HEK293 (cell line): ENCODE results near the gene CD74.

Experiments used
- CTCF ChIA-PET: fragments of 350-600 bp; formaldehyde crosslinking; extraction: SDS; loops from one replicate; lab custom pipeline; 2021; ENCODE audit warnings: antibody characterized with exemption; lab: Yijun Ruan, JAX
- POLR2A ChIA-PET: fragments of 300-600 bp; formaldehyde crosslinking; extraction: SDS; loops from one replicate; lab custom pipeline; 2020; ENCODE audit warnings: antibody characterized with exemption, inconsistent platforms; lab: Yijun Ruan, JAX
- H3K27ac ChIP-seq: fragments of 200-500 bp; sonication (Bioruptor generic); 2 replicates; pipeline ENCODE4 v1.5.1; 2014; ENCODE audit warnings: low read depth, low read length, control low read depth, inconsistent platforms; ENCODE audit errors: extremely low read depth
- H3K36me3 ChIP-seq, 2 experiments: fragments of 200-500 bp in 1 of 2; sonication (Bioruptor generic) in 1 of 2; 1 replicate in 1 of 2; 2 replicates in 1 of 2; pipeline ENCODE4 v1.5.1; 2014 to 2017; ENCODE audit warnings: inconsistent platforms in 2 of 2, low read length in 2 of 2; ENCODE audit not compliant: control insufficient read depth in 2 of 2, insufficient read depth in 1 of 2
- H3K4me1 ChIP-seq: fragments of 200-500 bp; sonication (Bioruptor generic); 2 replicates; pipeline ENCODE4 v1.5.1; 2014; ENCODE audit warnings: mild to moderate bottlenecking, low read length, inconsistent platforms; ENCODE audit not compliant: control insufficient read depth, insufficient read depth
- H3K4me3 ChIP-seq: 2 replicates; pipeline ENCODE4 v1.5.1; 2011; ENCODE audit warnings: low read depth, mild to moderate bottlenecking, control low read depth, low read length, moderate library complexity
- H3K9me3 ChIP-seq: fragments of 200-500 bp; sonication (Bioruptor generic); 2 replicates; pipeline ENCODE4 v1.5.1; 2014; ENCODE audit warnings: low read depth, low read length, inconsistent platforms; ENCODE audit not compliant: control insufficient read depth, insufficient read depth
- GLI4 ChIP-seq: fragments of 450-650 bp; formaldehyde crosslinking; IDR thresholded peaks from 2 replicates; pipeline ENCODE4 v1.5.1; 2016; ENCODE audit warnings: missing biosample characterization, missing genetic modification characterization
- GLIS2 ChIP-seq: fragments of 450-650 bp; formaldehyde crosslinking; IDR thresholded peaks from 2 replicates; pipeline ENCODE4 v1.5.1; 2016; ENCODE audit warnings: missing biosample characterization, missing genetic modification characterization
- HOXA7 ChIP-seq: sonication (generic); formaldehyde crosslinking; IDR thresholded peaks from 2 replicates; pipeline ENCODE4 v1.8.1; 2022; ENCODE audit warnings: missing genetic modification reagents, borderline replicate concordance
- HOXC10 ChIP-seq: sonication (generic); formaldehyde crosslinking; IDR thresholded peaks from 2 replicates; pipeline ENCODE4 v1.8.1; 2023; ENCODE audit warnings: mild to moderate bottlenecking, missing genetic modification reagents
- KLF7 ChIP-seq: fragments of 450-650 bp; formaldehyde crosslinking; IDR thresholded peaks from 2 replicates; pipeline ENCODE4 v1.5.1; 2016; ENCODE audit warnings: missing biosample characterization, missing genetic modification characterization, borderline replicate concordance
- MEIS1 ChIP-seq: sonication (generic); formaldehyde crosslinking; IDR thresholded peaks from 2 replicates; pipeline ENCODE4 v1.8.1; 2022; ENCODE audit warnings: missing genetic modification reagents, mild to moderate bottlenecking, borderline replicate concordance
- PRDM4 ChIP-seq: fragments of 450-650 bp; formaldehyde crosslinking; IDR thresholded peaks from 2 replicates; pipeline ENCODE4 v1.5.1; 2017; ENCODE audit warnings: missing biosample characterization, missing genetic modification characterization
- REPIN1 ChIP-seq: fragments of 450-650 bp; formaldehyde crosslinking; IDR thresholded peaks from 2 replicates; pipeline ENCODE4 v1.5.1; 2017; ENCODE audit warnings: missing biosample characterization, missing genetic modification characterization, low read depth
- REST ChIP-seq: fragments of 450-650 bp; formaldehyde crosslinking; IDR thresholded peaks from 2 replicates; pipeline ENCODE4 v1.5.1; 2016; ENCODE audit warnings: missing biosample characterization, missing genetic modification characterization
- SP7 ChIP-seq: fragments of 450-650 bp; formaldehyde crosslinking; IDR thresholded peaks from 2 replicates; pipeline ENCODE4 v1.5.1; 2016; ENCODE audit warnings: missing biosample characterization, missing genetic modification characterization
- TCF7L2 ChIP-seq: IDR thresholded peaks from 2 replicates; pipeline ENCODE4 v1.6.1; 2011; ENCODE audit warnings: low read depth, mild to moderate bottlenecking, inconsistent platforms, low read length, moderate library complexity, borderline replicate concordance
- ZNF10 ChIP-seq: fragments of 450-650 bp; formaldehyde crosslinking; IDR thresholded peaks from 2 replicates; pipeline ENCODE4 v1.5.1; 2017; ENCODE audit warnings: missing biosample characterization, missing genetic modification characterization
- ZNF157 ChIP-seq: fragments of 450-650 bp; formaldehyde crosslinking; IDR thresholded peaks from 2 replicates; pipeline ENCODE4 v1.5.1; 2016; ENCODE audit warnings: missing biosample characterization, missing genetic modification characterization
- ZNF248 ChIP-seq: fragments of 450-650 bp; formaldehyde crosslinking; IDR thresholded peaks from 2 replicates; pipeline ENCODE4 v1.5.1; 2017; ENCODE audit warnings: missing biosample characterization, missing genetic modification characterization
- ZNF280D ChIP-seq: fragments of 450-650 bp; formaldehyde crosslinking; IDR thresholded peaks from 2 replicates; pipeline ENCODE4 v1.5.1; 2016; ENCODE audit warnings: missing biosample characterization, missing genetic modification characterization
- ZNF335 ChIP-seq: fragments of 450-650 bp; formaldehyde crosslinking; conservative IDR thresholded peaks from 2 replicates; pipeline ENCODE4 v1.5.1; 2016; ENCODE audit warnings: missing biosample characterization, missing genetic modification characterization
- ZNF354C ChIP-seq: fragments of 450-650 bp; formaldehyde crosslinking; IDR thresholded peaks from 2 replicates; pipeline ENCODE4 v1.5.1; 2016; ENCODE audit warnings: missing biosample characterization, missing genetic modification characterization, low read depth, borderline replicate concordance
- ZNF488 ChIP-seq: fragments of 450-650 bp; formaldehyde crosslinking; IDR thresholded peaks from 2 replicates; pipeline ENCODE4 v1.5.1; 2016; ENCODE audit warnings: missing biosample characterization, missing genetic modification characterization
- ZNF513 ChIP-seq: fragments of 450-650 bp; IDR thresholded peaks from 2 replicates; pipeline ENCODE4 v1.5.1; 2018; ENCODE audit warnings: missing biosample characterization, missing genetic modification characterization
- ZNF677 ChIP-seq: fragments of 450-650 bp; IDR thresholded peaks from 2 replicates; pipeline ENCODE4 v1.5.0; 2018; ENCODE audit warnings: missing biosample characterization, mild to moderate bottlenecking, missing genetic modification characterization, moderate library complexity
- ZNF777 ChIP-seq: fragments of 450-650 bp; formaldehyde crosslinking; IDR thresholded peaks from 2 replicates; pipeline ENCODE4 v1.5.1; 2017; ENCODE audit warnings: missing biosample characterization, missing genetic modification characterization, borderline replicate concordance
- ZNF830 ChIP-seq: fragments of 450-650 bp; IDR thresholded peaks from 2 replicates; pipeline ENCODE4 v1.5.0; 2018; ENCODE audit warnings: missing biosample characterization, missing genetic modification characterization, low read depth, mild to moderate bottlenecking, moderate library complexity
- ZSCAN30 ChIP-seq: fragments of 450-650 bp; IDR thresholded peaks from 2 replicates; pipeline ENCODE4 v1.5.1; 2018; ENCODE audit warnings: missing biosample characterization, mild to moderate bottlenecking, missing genetic modification characterization, moderate library complexity

Gene CD74

GRCh38 chr5:150357326-150358260 is 55.1 kb downstream of the CD74 start, which contains the start of gene TCOF1 (continued):
- TF ChIP-seq KLF7 (tag by site-specific recombination) (no peak; the same call in 1 of the 2 replicates), TCF7L2 (no peak), REPIN1 (tag by site-specific recombination) (no peak), GLIS2 (tag by site-specific recombination) (peak; percentile 54), ZNF157 (tag by site-specific recombination) (no peak), REST (tag by site-specific recombination) (no peak), ZNF513 (0 out of 2 replicates have a peak, but pooled peaks have one; percentile 6), ZNF777 (tag by site-specific recombination) (no peak), ZNF10 (tag by site-specific recombination) (no peak), ZNF280D (no peak), ZNF248 (tag by site-specific recombination) (no peak)
- TF ChIP-seq, all 188 proteins: peak for 40

- Histone ChIP-seq H3K27ac (no peak overlapping the region), H3K4me3 (peak overlapping the region; percentile 5), H3K36me3 (peaks cover 23 to 31% of the 10 kb centered on the region in 2 experiments), H3K4me1 (peaks cover 7% of the 10 kb centered on the region), H3K9me3 (no peaks in the 10 kb centered on the region)
- POLR2A ChIA-PET, result interaction anchor here (0.5 to 1.5 kb wide), 4 partner anchors 9 to 396 kb away, joined by 3 to 5 read pairs (median 4); partner anchors contain the start of gene SLC26A2
- CTCF ChIA-PET, result interaction anchor here (0.7 to 1.2 kb wide), 2 partner anchors 79 to 738 kb away, joined by 3 to 4 read pairs; no protein-coding TSS in a partner anchor
- TF ChIP-seq ZNF677 (tag by site-specific recombination), result no peak
- no peak for TF ChIP-seq ZNF488 (tag by site-specific recombination)
- TF ChIP-seq PRDM4 (tag by site-specific recombination), result no peak
- no peak for TF ChIP-seq HOXA7
- no peak for TF ChIP-seq HOXC10
- TF ChIP-seq MEIS1, result no peak
- no peak for TF ChIP-seq ZSCAN30 (tag by site-specific recombination)
- TF ChIP-seq ZNF830 (tag by site-specific recombination), result no peak
- TF ChIP-seq ZNF354C (tag by site-specific recombination), result no peak
- TF ChIP-seq ZNF335 (tag by site-specific recombination), result no peak
- no peak for TF ChIP-seq GLI4 (tag by site-specific recombination)
- TF ChIP-seq SP7, result no peak
Measured at GRCh38 chr5:150356575-150357294, 56.0 kb downstream of the CD74 start.
